Astrocyte (in vitro differentiated cells and primary cell): ENCODE data around the gene NDFIP1. TPM values are rescaled to one million over a fixed set of nuclear protein-coding genes. Genes with fewer than 3 reads are reported as not detected.

ENCODE experiments used
- DNase-seq: peaks from one replicate; pipeline ENCODE4 v3.0.0-alpha.2; 2010; ENCODE audit warnings: low read depth
- FAIRE-seq: peaks from 2 replicates; lab custom pipeline; 2011; peaks lifted over from hg19 to GRCh38; lab: Jason Lieb, UNC
- H2AFZ ChIP-seq: 2 replicates; pipeline ENCODE4 v1.6.0; 2012; ENCODE audit warnings: low read depth, low read length, inconsistent platforms
- H3K27ac ChIP-seq: 2 replicates; pipeline ENCODE4 v1.5.1; 2011; ENCODE audit warnings: low read depth, low read length, inconsistent platforms
- H3K27me3 ChIP-seq: 2 replicates; pipeline ENCODE4 v1.6.0; 2011; ENCODE audit warnings: low read length, inconsistent platforms; ENCODE audit not compliant: insufficient read depth
- H3K36me3 ChIP-seq: 2 replicates; pipeline ENCODE4 v1.5.1; 2011; ENCODE audit warnings: low read length, inconsistent platforms; ENCODE audit not compliant: insufficient read depth
- H3K4me1 ChIP-seq: 2 replicates; pipeline ENCODE4 v1.5.1; 2011; ENCODE audit warnings: low read length, inconsistent platforms; ENCODE audit not compliant: insufficient read depth
- H3K4me2 ChIP-seq: 2 replicates; pipeline ENCODE4 v1.6.0; 2012; ENCODE audit warnings: low read length, inconsistent platforms
- H3K4me3 ChIP-seq: 2 replicates; pipeline ENCODE4 v1.5.1; 2011; ENCODE audit warnings: low read depth, mild to moderate bottlenecking, low read length, inconsistent platforms; ENCODE audit not compliant: insufficient read depth
- H3K79me2 ChIP-seq: 2 replicates; pipeline ENCODE4 v1.6.0; 2012; ENCODE audit warnings: mild to moderate bottlenecking, low read length, inconsistent platforms; ENCODE audit not compliant: insufficient read depth
- H3K9ac ChIP-seq: 2 replicates; pipeline ENCODE4 v1.6.0; 2012; ENCODE audit warnings: mild to moderate bottlenecking, low read length, inconsistent platforms
- H3K9me3 ChIP-seq: 2 replicates; pipeline ENCODE4 v1.5.1; 2012; ENCODE audit warnings: low read depth, mild to moderate bottlenecking, low read length, inconsistent platforms; ENCODE audit not compliant: insufficient read depth
- H4K20me1 ChIP-seq: 2 replicates; pipeline ENCODE4 v1.6.0; 2012; ENCODE audit warnings: low read length, inconsistent platforms; ENCODE audit not compliant: insufficient read depth
- H3K27ac Mint-ChIP-seq: one replicate; pipeline ENCODE4 v1.8.0; 2021; ENCODE audit warnings: mild to moderate bottlenecking, mixed read lengths; ENCODE audit not compliant: unreplicated experiment
- H3K27me3 Mint-ChIP-seq: one replicate; pipeline ENCODE4 v1.8.0; 2021; ENCODE audit warnings: low read depth, mixed read lengths; ENCODE audit not compliant: unreplicated experiment
- H3K36me3 Mint-ChIP-seq: one replicate; pipeline ENCODE4 v1.8.0; 2021; ENCODE audit warnings: low read depth, mixed read lengths; ENCODE audit not compliant: unreplicated experiment
- H3K4me1 Mint-ChIP-seq: one replicate; pipeline ENCODE4 v1.8.0; 2021; ENCODE audit warnings: low read depth, mixed read lengths; ENCODE audit not compliant: unreplicated experiment
- H3K4me3 Mint-ChIP-seq: one replicate; pipeline ENCODE4 v1.8.0; 2021; ENCODE audit warnings: mild to moderate bottlenecking, moderate library complexity, mixed read lengths; ENCODE audit not compliant: unreplicated experiment
- H3K9me3 Mint-ChIP-seq: one replicate; pipeline ENCODE4 v1.8.0; 2021; ENCODE audit warnings: mild to moderate bottlenecking, mixed read lengths; ENCODE audit not compliant: unreplicated experiment
- EZH2 ChIP-seq: IDR thresholded peaks from 2 replicates; pipeline ENCODE4 v1.6.1; 2012; ENCODE audit warnings: mild to moderate bottlenecking, low read length, inconsistent platforms; ENCODE audit not compliant: insufficient read depth
- total RNA-seq: library from RNA; stranded (reverse); gene quantifications from 2 replicates; pipeline ENCODE4 v1.2.1, GENCODE V29; 2021
- TF ChIP-seq, protein P1 (sequence below): IDR thresholded peaks from 2 replicates; pipeline ENCODE4 v1.5.1; 2011; ENCODE audit warnings: low read depth, mild to moderate bottlenecking, inconsistent platforms, low read length, moderate library complexity; ENCODE audit not compliant: insufficient read depth

NDFIP1 gene
- total RNA-seq, 1 donor from 2014 or later = 56.8 TPM

- Mint-ChIP-seq H3K27me3 (peaks cover 3% of the 10 kb centered on the region), H3K9me3 (peaks cover 3% of the 10 kb centered on the region), H3K4me1 (peaks cover 14% of the 10 kb centered on the region), H3K36me3 (no peaks in the 10 kb centered on the region), H3K27ac (no peak overlapping the region), H3K4me3 (no peak overlapping the region)
- Histone ChIP-seq H3K4me2 (no peak overlapping the region), H4K20me1 (no peaks in the 10 kb centered on the region), H3K27ac (no peak overlapping the region), H3K36me3 (no peaks in the 10 kb centered on the region), H3K4me1 (no peaks in the 10 kb centered on the region), H3K9ac (no peak overlapping the region), H2AFZ (no peak overlapping the region), H3K79me2 (no peaks in the 10 kb centered on the region), H3K4me3 (no peak overlapping the region), H3K27me3 (peaks cover 8% of the 10 kb centered on the region), H3K9me3 (no peaks in the 10 kb centered on the region)
- DNase-seq (no peak), FAIRE-seq (no peak)
- TF ChIP-seq, protein P1, sequence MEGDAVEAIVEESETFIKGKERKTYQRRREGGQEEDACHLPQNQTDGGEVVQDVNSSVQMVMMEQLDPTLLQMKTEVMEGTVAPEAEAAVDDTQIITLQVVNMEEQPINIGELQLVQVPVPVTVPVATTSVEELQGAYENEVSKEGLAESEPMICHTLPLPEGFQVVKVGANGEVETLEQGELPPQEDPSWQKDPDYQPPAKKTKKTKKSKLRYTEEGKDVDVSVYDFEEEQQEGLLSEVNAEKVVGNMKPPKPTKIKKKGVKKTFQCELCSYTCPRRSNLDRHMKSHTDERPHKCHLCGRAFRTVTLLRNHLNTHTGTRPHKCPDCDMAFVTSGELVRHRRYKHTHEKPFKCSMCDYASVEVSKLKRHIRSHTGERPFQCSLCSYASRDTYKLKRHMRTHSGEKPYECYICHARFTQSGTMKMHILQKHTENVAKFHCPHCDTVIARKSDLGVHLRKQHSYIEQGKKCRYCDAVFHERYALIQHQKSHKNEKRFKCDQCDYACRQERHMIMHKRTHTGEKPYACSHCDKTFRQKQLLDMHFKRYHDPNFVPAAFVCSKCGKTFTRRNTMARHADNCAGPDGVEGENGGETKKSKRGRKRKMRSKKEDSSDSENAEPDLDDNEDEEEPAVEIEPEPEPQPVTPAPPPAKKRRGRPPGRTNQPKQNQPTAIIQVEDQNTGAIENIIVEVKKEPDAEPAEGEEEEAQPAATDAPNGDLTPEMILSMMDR = no peak
- no peak for TF ChIP-seq EZH2
Measured at GRCh38 chr5:142091012-142091411, 17.6 kb upstream of the NDFIP1 start.

DNA sequence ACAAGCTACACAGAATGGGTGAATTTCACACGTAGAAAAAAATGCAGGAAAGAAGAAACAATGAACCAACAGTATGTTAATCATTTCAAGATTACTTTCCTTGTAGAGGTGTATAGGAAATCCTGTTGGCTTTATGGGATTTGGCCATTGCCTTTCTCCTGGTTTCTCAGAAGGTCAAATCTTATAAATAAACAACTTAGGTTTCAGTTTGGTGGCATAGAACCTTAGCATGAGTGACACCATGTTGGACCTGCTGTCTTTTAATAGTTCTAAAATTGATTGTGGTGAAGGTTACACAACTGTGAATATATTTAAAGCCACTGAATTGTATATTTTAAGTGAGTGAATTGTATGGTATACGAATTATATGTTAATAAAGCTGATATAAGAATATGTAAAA lies 16.7 kb upstream of the NDFIP1 start:
- no peak overlapping the region for H3K27ac Mint-ChIP-seq
- FAIRE-seq (no peak), DNase-seq (no peak)
- no peaks in the 10 kb centered on the region for H3K9me3 ChIP-seq
- no peaks in the 10 kb centered on the region for H3K36me3 ChIP-seq
- peaks cover 14% of the 10 kb centered on the region for H3K4me1 Mint-ChIP-seq
- no peak overlapping the region for H3K4me3 ChIP-seq
- peaks cover under 1% of the 10 kb centered on the region for H3K27me3 ChIP-seq
- peaks cover 3% of the 10 kb centered on the region for H3K27me3 Mint-ChIP-seq
- H3K4me3 Mint-ChIP-seq = no peak overlapping the region
- no peaks in the 10 kb centered on the region for H3K4me1 ChIP-seq
- no peaks in the 10 kb centered on the region for H4K20me1 ChIP-seq
- TF ChIP-seq EZH2 = no peak
- TF ChIP-seq, protein P1 = no peak
- H3K79me2 ChIP-seq = no peaks in the 10 kb centered on the region
- no peak overlapping the region for H3K4me2 ChIP-seq
- no peak overlapping the region for H2AFZ ChIP-seq
- H3K9me3 Mint-ChIP-seq = peaks cover 3% of the 10 kb centered on the region
- H3K36me3 Mint-ChIP-seq = no peaks in the 10 kb centered on the region
- no peak overlapping the region for H3K9ac ChIP-seq
- no peak overlapping the region for H3K27ac ChIP-seq

DNA sequence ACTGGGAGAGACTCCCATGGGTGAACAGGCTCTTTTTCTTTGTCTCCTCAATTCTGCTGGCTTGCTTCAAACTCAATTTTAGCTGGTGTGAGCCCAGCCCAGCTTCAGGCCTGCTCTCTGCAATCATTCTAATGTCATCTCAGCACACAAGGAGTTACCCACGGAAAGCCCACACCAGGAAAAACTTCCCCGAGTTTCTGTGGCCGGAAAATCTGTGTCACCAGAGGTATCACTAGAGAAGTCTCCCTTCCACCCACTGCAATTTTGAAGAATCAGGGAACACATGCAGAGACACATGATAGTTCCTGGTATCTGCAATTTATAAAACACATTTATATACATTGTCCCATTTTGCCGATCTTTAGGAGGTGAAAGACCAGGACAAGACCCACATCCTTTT lies 13.5 kb upstream of the NDFIP1 start:
- Histone ChIP-seq H3K4me1 (no peaks in the 10 kb centered on the region), H3K36me3 (no peaks in the 10 kb centered on the region), H4K20me1 (no peaks in the 10 kb centered on the region), H3K4me3 (no peak overlapping the region), H3K27me3 (no peaks in the 10 kb centered on the region), H2AFZ (no peak overlapping the region), H3K4me2 (no peak overlapping the region), H3K79me2 (no peaks in the 10 kb centered on the region), H3K9me3 (no peaks in the 10 kb centered on the region), H3K27ac (no peak overlapping the region), H3K9ac (no peak overlapping the region)
- DNase-seq = no peak
- no peak overlapping the region for H3K4me3 Mint-ChIP-seq
- no peaks in the 10 kb centered on the region for H3K36me3 Mint-ChIP-seq
- peaks cover 7% of the 10 kb centered on the region for H3K4me1 Mint-ChIP-seq
- no peak for FAIRE-seq
- no peak overlapping the region for H3K27ac Mint-ChIP-seq
- H3K27me3 Mint-ChIP-seq = peaks cover 3% of the 10 kb centered on the region
- TF ChIP-seq, protein P1 = no peak
- no peaks in the 10 kb centered on the region for H3K9me3 Mint-ChIP-seq
